22Rv1 (cell line): ENCODE data around the gene PRR12.

Experiments
- ZFX ChIP-seq: fragments of 450-650 bp; IDR thresholded peaks from 2 replicates; pipeline ENCODE4 v1.6.1; 2017; ENCODE audit warnings: antibody characterized with exemption, borderline replicate concordance
- TF ChIP-seq, protein P1 (sequence below): fragments of 450-650 bp; IDR thresholded peaks from 2 replicates; pipeline ENCODE4 v1.5.1; 2017; ENCODE audit warnings: mild to moderate bottlenecking

DNA sequence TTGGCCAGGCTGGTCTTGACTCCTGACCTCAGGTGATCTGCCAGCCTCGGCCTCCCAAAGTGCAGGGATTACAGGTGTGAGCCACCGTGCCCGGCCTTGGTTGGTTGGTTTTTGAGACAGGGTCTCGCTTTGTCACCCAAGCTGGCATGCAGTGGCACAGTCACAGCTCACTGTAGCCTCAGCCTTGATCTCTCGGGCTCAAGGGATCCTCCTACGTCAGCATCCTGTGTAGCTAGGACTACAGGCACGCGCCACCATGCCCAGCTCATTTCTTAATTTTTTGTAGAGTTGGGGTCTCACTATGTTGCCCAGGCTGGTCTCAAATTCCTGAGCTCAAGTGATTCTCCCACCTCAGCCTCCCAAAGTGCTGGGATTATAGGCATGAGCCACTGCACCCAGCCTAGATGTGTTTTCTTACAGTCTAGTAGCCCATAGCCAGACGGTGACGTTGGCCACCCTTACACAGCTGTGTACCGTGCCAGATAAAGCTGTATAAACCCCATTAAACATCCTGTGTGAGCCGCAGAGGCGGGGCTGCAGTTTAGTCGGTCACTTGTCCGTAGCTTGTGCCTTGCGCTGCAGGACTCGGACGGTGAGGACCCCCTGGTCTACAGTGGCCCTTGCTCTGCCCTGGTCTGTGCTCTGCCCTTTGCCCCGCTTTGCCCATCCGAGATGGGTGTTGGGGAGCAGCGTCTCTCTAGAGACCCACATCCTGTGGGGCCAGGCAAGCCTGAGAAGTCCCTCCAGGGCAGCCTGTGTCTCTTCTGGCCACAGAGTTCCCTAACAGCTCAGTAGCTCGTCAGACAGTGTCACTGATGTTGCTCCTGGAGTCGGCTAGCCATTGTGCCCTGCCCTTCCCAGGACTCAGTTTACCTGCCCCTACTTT is 64.8 kb downstream of the PRR12 start:
- TF ChIP-seq, protein P1, sequence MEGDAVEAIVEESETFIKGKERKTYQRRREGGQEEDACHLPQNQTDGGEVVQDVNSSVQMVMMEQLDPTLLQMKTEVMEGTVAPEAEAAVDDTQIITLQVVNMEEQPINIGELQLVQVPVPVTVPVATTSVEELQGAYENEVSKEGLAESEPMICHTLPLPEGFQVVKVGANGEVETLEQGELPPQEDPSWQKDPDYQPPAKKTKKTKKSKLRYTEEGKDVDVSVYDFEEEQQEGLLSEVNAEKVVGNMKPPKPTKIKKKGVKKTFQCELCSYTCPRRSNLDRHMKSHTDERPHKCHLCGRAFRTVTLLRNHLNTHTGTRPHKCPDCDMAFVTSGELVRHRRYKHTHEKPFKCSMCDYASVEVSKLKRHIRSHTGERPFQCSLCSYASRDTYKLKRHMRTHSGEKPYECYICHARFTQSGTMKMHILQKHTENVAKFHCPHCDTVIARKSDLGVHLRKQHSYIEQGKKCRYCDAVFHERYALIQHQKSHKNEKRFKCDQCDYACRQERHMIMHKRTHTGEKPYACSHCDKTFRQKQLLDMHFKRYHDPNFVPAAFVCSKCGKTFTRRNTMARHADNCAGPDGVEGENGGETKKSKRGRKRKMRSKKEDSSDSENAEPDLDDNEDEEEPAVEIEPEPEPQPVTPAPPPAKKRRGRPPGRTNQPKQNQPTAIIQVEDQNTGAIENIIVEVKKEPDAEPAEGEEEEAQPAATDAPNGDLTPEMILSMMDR = no peak
- TF ChIP-seq ZFX = no peak
